ENCODE measurements around the gene STRA6.
A peak's percentile ranks its signal among the peaks of the same experiment; 100 is the strongest.

STRA6 gene

GRCh38 chr15:74228723-74229081, 26.1 kb upstream of the STRA6 start:
- FAIRE-seq (no peak), DNase-seq (ENCODE audit: insufficient read length, low spot score) (no peak)

GRCh38 chr15:74227968-74228722, 25.6 kb upstream of the STRA6 start:
- FAIRE-seq = no peak

GRCh38 chr15:74226761-74227540, 24.4 kb upstream of the STRA6 start:
- no peak for FAIRE-seq
- DNase-seq (ENCODE audit: insufficient read length, low spot score) = no peak

More at GRCh38 chr15:74227968-74228722, 25.6 kb upstream of the STRA6 start:
- DNase-seq (ENCODE audit: insufficient read length, low spot score) = no peak

- DNase-seq (ENCODE audit: insufficient read length, low spot score) (no peak), FAIRE-seq (no peak)
Measured at GRCh38 chr15:74225928-74226327, 23.3 kb upstream of the STRA6 start.

- FAIRE-seq (no peak), DNase-seq (ENCODE audit: insufficient read length, low spot score) (no peak)
Measured at GRCh38 chr15:74222240-74223119, 19.9 kb upstream of the STRA6 start.

- DNase-seq (ENCODE audit: insufficient read length, low spot score) (no peak), FAIRE-seq (no peak)
Measured at GRCh38 chr15:74221399-74222239, 19.0 kb upstream of the STRA6 start.

GRCh38 chr15:74220475-74221248, 18.1 kb upstream of the STRA6 start:
- no peak for DNase-seq (ENCODE audit: insufficient read length, low spot score)
- no peak for FAIRE-seq

GRCh38 chr15:74217907-74218885, 15.6 kb upstream of the STRA6 start:
- DNase-seq (ENCODE audit: insufficient read length, low spot score) (no peak), FAIRE-seq (no peak)

- DNase-seq (ENCODE audit: insufficient read length, low spot score) = no peak
- FAIRE-seq = no peak
Measured at GRCh38 chr15:74216949-74217348, 14.4 kb upstream of the STRA6 start.

GRCh38 chr15:74215958-74216357, 13.4 kb upstream of the STRA6 start:
- FAIRE-seq (no peak), DNase-seq (ENCODE audit: insufficient read length, low spot score) (no peak)

- FAIRE-seq (no peak), DNase-seq (ENCODE audit: insufficient read length, low spot score) (no peak)
Measured at GRCh38 chr15:74214324-74215021, 11.9 kb upstream of the STRA6 start.

GRCh38 chr15:74213858-74214284, 11.3 kb upstream of the STRA6 start:
- DNase-seq (ENCODE audit: insufficient read length, low spot score) = no peak
- FAIRE-seq = no peak

- DNase-seq (ENCODE audit: insufficient read length, low spot score) (peak; percentile 24), FAIRE-seq (peak; percentile 8)
Measured at GRCh38 chr15:74212494-74212893, 9.9 kb upstream of the STRA6 start.

GRCh38 chr15:74211656-74212055, 9.1 kb upstream of the STRA6 start:
- DNase-seq (ENCODE audit: insufficient read length, low spot score) = no peak
- no peak for FAIRE-seq

GRCh38 chr15:74210729-74211128, 8.1 kb upstream of the STRA6 start:
- FAIRE-seq (no peak), DNase-seq (ENCODE audit: insufficient read length, low spot score) (no peak)

GRCh38 chr15:74209997-74210671, 7.5 kb upstream of the STRA6 start:
- FAIRE-seq = no peak
- DNase-seq (ENCODE audit: insufficient read length, low spot score) = no peak

GRCh38 chr15:74209560-74209958, 7.0 kb upstream of the STRA6 start:
- DNase-seq (ENCODE audit: insufficient read length, low spot score) (no peak), FAIRE-seq (no peak)

All from GM19239 (cell line).